Effector memory CD4-positive, alpha-beta T cell (primary cell): Measurements from ENCODE around the gene GPR176.

Experiments used
- DNase-seq, 3 donors: peaks; one replicate each; pipeline ENCODE4 v3.0.0-alpha.2; 2020
- H3K27ac ChIP-seq: 2 replicates; pipeline ENCODE4 v1.7.0; 2013; ENCODE audit warnings: mild to moderate bottlenecking, low read length, moderate library complexity; ENCODE audit not compliant: insufficient read depth, poor library complexity, severe bottlenecking
- H3K27me3 ChIP-seq: replicated peaks from 2 replicates; pipeline ENCODE4 v1.7.0; 2013; ENCODE audit warnings: mild to moderate bottlenecking, low read length; ENCODE audit not compliant: insufficient read depth, control insufficient read depth, poor library complexity, severe bottlenecking
- H3K36me3 ChIP-seq: 2 replicates; pipeline ENCODE4 v1.7.0; 2013; ENCODE audit warnings: mild to moderate bottlenecking, low read length, moderate library complexity; ENCODE audit not compliant: control insufficient read depth, insufficient read depth
- H3K4me1 ChIP-seq: 2 replicates; pipeline ENCODE4 v1.7.0; 2013; ENCODE audit warnings: low read length, mild to moderate bottlenecking; ENCODE audit not compliant: control insufficient read depth, insufficient read depth, poor library complexity, severe bottlenecking
- H3K4me3 ChIP-seq: 2 replicates; pipeline ENCODE4 v1.7.0; 2013; ENCODE audit warnings: low read length, low read depth, mild to moderate bottlenecking; ENCODE audit not compliant: insufficient read depth, poor library complexity, severe bottlenecking
- H3K9me3 ChIP-seq: 2 replicates; pipeline ENCODE4 v1.7.0; 2013; ENCODE audit warnings: mild to moderate bottlenecking, low read length, moderate library complexity; ENCODE audit not compliant: control insufficient read depth

Gene GPR176

GRCh38 chr15:39953521-39953920 lies 33.5 kb upstream of the GPR176 start:
- Histone ChIP-seq H3K9me3 (no peaks in the 10 kb centered on the region), H3K4me3 (no peak overlapping the region), H3K27me3 (no peaks in the 10 kb centered on the region), H3K27ac (no peak overlapping the region), H3K36me3 (peaks cover 8% of the 10 kb centered on the region), H3K4me1 (no peaks in the 10 kb centered on the region)
- DNase-seq: no peak

GRCh38 chr15:39951561-39951960 lies 31.5 kb upstream of the GPR176 start:
- H3K36me3 ChIP-seq: peaks cover 10% of the 10 kb centered on the region
- no peak for DNase-seq
- no peaks in the 10 kb centered on the region for H3K4me1 ChIP-seq
- H3K27ac ChIP-seq: no peak overlapping the region
- H3K4me3 ChIP-seq: no peak overlapping the region
- H3K9me3 ChIP-seq: no peaks in the 10 kb centered on the region
- no peaks in the 10 kb centered on the region for H3K27me3 ChIP-seq

- DNase-seq: no peak
- H3K27me3 ChIP-seq: no peaks in the 10 kb centered on the region
- no peaks in the 10 kb centered on the region for H3K4me1 ChIP-seq
- H3K27ac ChIP-seq: no peak overlapping the region
- peaks cover 12% of the 10 kb centered on the region for H3K36me3 ChIP-seq
- H3K4me3 ChIP-seq: no peak overlapping the region
- H3K9me3 ChIP-seq: no peaks in the 10 kb centered on the region
These were observed 28.8 kb upstream of the GPR176 start for GRCh38 chr15:39948817-39949216.

- no peaks in the 10 kb centered on the region for H3K27me3 ChIP-seq
- no peaks in the 10 kb centered on the region for H3K4me1 ChIP-seq
- no peak for DNase-seq
- H3K4me3 ChIP-seq: no peak overlapping the region
- H3K9me3 ChIP-seq: no peaks in the 10 kb centered on the region
- no peak overlapping the region for H3K27ac ChIP-seq
- peaks cover 21% of the 10 kb centered on the region for H3K36me3 ChIP-seq
These were observed 27.5 kb upstream of the GPR176 start for GRCh38 chr15:39947401-39948197.

- Histone ChIP-seq H3K27ac (no peak overlapping the region), H3K4me1 (no peaks in the 10 kb centered on the region), H3K4me3 (no peak overlapping the region), H3K9me3 (no peaks in the 10 kb centered on the region), H3K36me3 (peaks cover 21% of the 10 kb centered on the region), H3K27me3 (no peaks in the 10 kb centered on the region)
- no peak for DNase-seq
These were observed 26.8 kb upstream of the GPR176 start for GRCh38 chr15:39946862-39947261.

GRCh38 chr15:39944726-39945125 lies 24.7 kb upstream of the GPR176 start:
- no peaks in the 10 kb centered on the region for H3K4me1 ChIP-seq
- peaks cover 29% of the 10 kb centered on the region for H3K36me3 ChIP-seq
- no peaks in the 10 kb centered on the region for H3K27me3 ChIP-seq
- no peaks in the 10 kb centered on the region for H3K9me3 ChIP-seq
- DNase-seq: no peak
- no peak overlapping the region for H3K27ac ChIP-seq
- H3K4me3 ChIP-seq: no peak overlapping the region

- no peak for DNase-seq
- Histone ChIP-seq H3K36me3 (peaks cover 27% of the 10 kb centered on the region), H3K4me3 (no peak overlapping the region), H3K9me3 (no peaks in the 10 kb centered on the region), H3K4me1 (no peaks in the 10 kb centered on the region), H3K27ac (no peak overlapping the region), H3K27me3 (no peaks in the 10 kb centered on the region)
These were observed 22.7 kb upstream of the GPR176 start for GRCh38 chr15:39942753-39943150.

GRCh38 chr15:39942101-39942752 lies 22.2 kb upstream of the GPR176 start:
- Histone ChIP-seq H3K9me3 (no peaks in the 10 kb centered on the region), H3K27me3 (no peaks in the 10 kb centered on the region), H3K27ac (no peak overlapping the region), H3K4me3 (no peak overlapping the region), H3K36me3 (peaks cover 24% of the 10 kb centered on the region), H3K4me1 (no peaks in the 10 kb centered on the region)
- DNase-seq: no peak

GRCh38 chr15:39939487-39940452 lies 19.7 kb upstream of the GPR176 start:
- no peak for DNase-seq
- Histone ChIP-seq H3K9me3 (no peaks in the 10 kb centered on the region), H3K4me3 (no peak overlapping the region), H3K27ac (no peak overlapping the region), H3K4me1 (peaks cover 1% of the 10 kb centered on the region), H3K27me3 (no peaks in the 10 kb centered on the region), H3K36me3 (peaks cover 17% of the 10 kb centered on the region)
